ENCODE measurements around the gene CBX4. TPM values are rescaled to one million over a fixed set of nuclear protein-coding genes. Genes with fewer than 3 reads are reported as not detected.

Gene CBX4
- total RNA-seq, 1 experiment from 2014 or later: 53.3 TPM

GRCh38 chr17:79796444-79796762, 42.8 kb downstream of the CBX4 start:
- H3K36me3 ChIP-seq: peaks cover 22% of the 10 kb centered on the region
- H3K4me1 ChIP-seq (replicated peaks): peaks cover 78% of the 10 kb centered on the region
- no peak overlapping the region for H3K27ac ChIP-seq
- no peak for DNase-seq (ENCODE audit: low read depth in 1 of 2, low spot score in 2 of 2)
- peaks cover 37% of the 10 kb centered on the region for H3K27me3 ChIP-seq (replicated peaks)
- H3K4me3 ChIP-seq: peak overlapping the region; percentile 85
- H3K9me3 ChIP-seq (replicated peaks): peaks cover 4% of the 10 kb centered on the region; the same call in 1 of the 2 replicates

GRCh38 chr17:79795795-79796443, 43.3 kb downstream of the CBX4 start:
- H3K27me3 ChIP-seq (replicated peaks): peaks cover 32% of the 10 kb centered on the region
- peaks cover 73% of the 10 kb centered on the region for H3K4me1 ChIP-seq (replicated peaks)
- H3K36me3 ChIP-seq: peaks cover 22% of the 10 kb centered on the region
- no peak overlapping the region for H3K27ac ChIP-seq
- H3K4me3 ChIP-seq: peak overlapping the region; percentile 85
- H3K9me3 ChIP-seq (replicated peaks): peaks cover 4% of the 10 kb centered on the region; the same call in 1 of the 2 replicates
- DNase-seq (ENCODE audit: low read depth in 1 of 2, low spot score in 2 of 2): no peak

- 0 out of 2 replicates have a peak, but pooled peaks cover 6% of the 10 kb centered on the region for H3K9me3 ChIP-seq (replicated peaks)
- no peak for DNase-seq (ENCODE audit: low read depth in 1 of 2, low spot score in 2 of 2)
- peaks cover 22% of the 10 kb centered on the region for H3K27me3 ChIP-seq (replicated peaks)
- peak overlapping the region; percentile 89 for H3K27ac ChIP-seq
- no peak overlapping the region for H3K4me3 ChIP-seq
- H3K4me1 ChIP-seq (replicated peaks): peaks cover 69% of the 10 kb centered on the region
- H3K36me3 ChIP-seq: peaks cover 22% of the 10 kb centered on the region
Measured at GRCh38 chr17:79794659-79795511, 44.4 kb downstream of the CBX4 start.

- DNase-seq (ENCODE audit: low read depth in 1 of 2, low spot score in 2 of 2): peak in 1 of 2 experiments; percentile 92
- Histone ChIP-seq H3K27me3 (replicated peaks) (peaks cover 12% of the 10 kb centered on the region), H3K4me1 (replicated peaks) (peaks cover 63% of the 10 kb centered on the region), H3K9me3 (replicated peaks) (0 out of 2 replicates have a peak, but pooled peaks cover 6% of the 10 kb centered on the region), H3K4me3 (peak overlapping the region; percentile 36), H3K36me3 (peaks cover 22% of the 10 kb centered on the region), H3K27ac (peak overlapping the region; percentile 89)
Measured at GRCh38 chr17:79793924-79794304, 45.3 kb downstream of the CBX4 start.

- Histone ChIP-seq H3K9me3 (replicated peaks) (0 out of 2 replicates have a peak, but pooled peaks cover 6% of the 10 kb centered on the region), H3K36me3 (peaks cover 22% of the 10 kb centered on the region), H3K27me3 (replicated peaks) (peaks cover 6% of the 10 kb centered on the region), H3K4me1 (replicated peaks) (peaks cover 57% of the 10 kb centered on the region), H3K27ac (peak overlapping the region; percentile 89), H3K4me3 (peak overlapping the region; percentile 36)
- peak; percentile 98 to 100 for DNase-seq (ENCODE audit: low read depth in 1 of 2, low spot score in 2 of 2)
Measured at GRCh38 chr17:79792984-79793923, 46.0 kb downstream of the CBX4 start.

GRCh38 chr17:79792341-79792871, 46.8 kb downstream of the CBX4 start:
- no peaks in the 10 kb centered on the region for H3K27me3 ChIP-seq (replicated peaks)
- H3K9me3 ChIP-seq (replicated peaks): 0 out of 2 replicates have a peak, but pooled peaks cover 3% of the 10 kb centered on the region
- H3K4me1 ChIP-seq (replicated peaks): peaks cover 50% of the 10 kb centered on the region
- H3K4me3 ChIP-seq: peak overlapping the region; percentile 36
- peak in 1 of 2 experiments; percentile 52 for DNase-seq (ENCODE audit: low read depth in 1 of 2, low spot score in 2 of 2)
- H3K36me3 ChIP-seq: peaks cover 22% of the 10 kb centered on the region
- peak overlapping the region; percentile 43 for H3K27ac ChIP-seq

GRCh38 chr17:79791735-79792161, 47.5 kb downstream of the CBX4 start:
- DNase-seq (ENCODE audit: low read depth in 1 of 2, low spot score in 2 of 2): no peak
- no peaks in the 10 kb centered on the region for H3K27me3 ChIP-seq (replicated peaks)
- no peak overlapping the region for H3K4me3 ChIP-seq
- H3K9me3 ChIP-seq (replicated peaks): 0 out of 2 replicates have a peak, but pooled peaks cover 3% of the 10 kb centered on the region
- H3K27ac ChIP-seq: no peak overlapping the region
- H3K36me3 ChIP-seq: peaks cover 21% of the 10 kb centered on the region
- H3K4me1 ChIP-seq (replicated peaks): peaks cover 50% of the 10 kb centered on the region

GRCh38 chr17:79790805-79791734, 48.2 kb downstream of the CBX4 start:
- 0 out of 2 replicates have a peak, but pooled peaks cover 3% of the 10 kb centered on the region for H3K9me3 ChIP-seq (replicated peaks)
- no peaks in the 10 kb centered on the region for H3K27me3 ChIP-seq (replicated peaks)
- H3K36me3 ChIP-seq: peaks cover 14% of the 10 kb centered on the region
- DNase-seq (ENCODE audit: low read depth in 1 of 2, low spot score in 2 of 2): no peak
- H3K27ac ChIP-seq: no peak overlapping the region
- peaks cover 47% of the 10 kb centered on the region for H3K4me1 ChIP-seq (replicated peaks)
- H3K4me3 ChIP-seq: no peak overlapping the region

GRCh38 chr17:79789943-79790804, 49.1 kb downstream of the CBX4 start:
- Histone ChIP-seq H3K27me3 (replicated peaks) (no peaks in the 10 kb centered on the region), H3K4me1 (replicated peaks) (peaks cover 41% of the 10 kb centered on the region), H3K4me3 (peak overlapping the region; percentile 2; the same call in 1 of the 2 replicates), H3K27ac (no peak overlapping the region), H3K9me3 (replicated peaks) (0 out of 2 replicates have a peak, but pooled peaks cover 3% of the 10 kb centered on the region), H3K36me3 (peaks cover 10% of the 10 kb centered on the region)
- peak in 1 of 2 experiments; percentile 70 for DNase-seq (ENCODE audit: low read depth in 1 of 2, low spot score in 2 of 2)

GRCh38 chr17:79788989-79789942, 50.0 kb downstream of the CBX4 start:
- no peak for DNase-seq (ENCODE audit: low read depth in 1 of 2, low spot score in 2 of 2)
- Histone ChIP-seq H3K36me3 (peaks cover 11% of the 10 kb centered on the region), H3K4me3 (peak overlapping the region; percentile 2; the same call in 1 of the 2 replicates), H3K27ac (no peak overlapping the region), H3K4me1 (replicated peaks) (peaks cover 32% of the 10 kb centered on the region), H3K27me3 (replicated peaks) (no peaks in the 10 kb centered on the region), H3K9me3 (replicated peaks) (0 out of 2 replicates have a peak, but pooled peaks cover 3% of the 10 kb centered on the region)
